A673 (cell line): ENCODE results near the gene ZNF385B. TPM values are rescaled to one million over a fixed set of nuclear protein-coding genes. Genes with fewer than 3 reads are reported as not detected.

ENCODE experiments used
- BruUV-seq: library from RNA; stranded (reverse); fragments of 400-500 nt; replicated peaks from 2 replicates; lab custom pipeline; 2021; lab: Mats Ljungman, UMichigan
- CTCF ChIA-PET: fragments of 300-600 bp; sonication (Branson Sonifier 250); formaldehyde crosslinking; loops from one replicate; lab custom pipeline; 2022; ENCODE audit warnings: antibody characterized with exemption; lab: Charles Lee
- POLR2A ChIA-PET: fragments of 300-600 bp; sonication (Branson Sonifier 250); formaldehyde crosslinking; loops from one replicate; lab custom pipeline; 2022; ENCODE audit warnings: antibody characterized with exemption; ENCODE audit not compliant: low non-redundant PET; lab: Charles Lee
- DNase-seq: peaks from one replicate; pipeline ENCODE4 v3.0.0-alpha.2; 2015; ENCODE audit warnings: low spot score
- H3K27ac ChIP-seq: fragments of 200-600 bp; sonication (generic); 2 replicates; pipeline ENCODE4 v1.5.1; 2016; ENCODE audit warnings: mixed run types, low read depth, mild to moderate bottlenecking, mixed read lengths, antibody characterized with exemption, low read length; ENCODE audit not compliant: poor library complexity, severe bottlenecking
- H3K27me3 ChIP-seq: fragments of 200-600 bp; sonication (generic); replicated peaks from 2 replicates; pipeline ENCODE4 v1.6.1; 2017; ENCODE audit warnings: mixed run types, low read depth, mild to moderate bottlenecking, mixed read lengths, antibody characterized with exemption, low read length; ENCODE audit not compliant: insufficient read depth, poor library complexity
- H3K36me3 ChIP-seq: fragments of 200-600 bp; sonication (generic); 2 replicates; pipeline ENCODE4 v1.6.1; 2016; ENCODE audit warnings: mixed run types, mild to moderate bottlenecking, mixed read lengths, antibody characterized with exemption, low read length; ENCODE audit not compliant: insufficient read depth, poor library complexity, severe bottlenecking
- H3K4me1 ChIP-seq: fragments of 200-600 bp; sonication (generic); 2 replicates; pipeline ENCODE4 v1.6.1; 2017; ENCODE audit warnings: mixed run types, mild to moderate bottlenecking, mixed read lengths, antibody characterized with exemption, low read length; ENCODE audit not compliant: insufficient read depth, poor library complexity, severe bottlenecking
- H3K4me3 ChIP-seq: fragments of 200-600 bp; sonication (generic); 2 replicates; pipeline ENCODE4 v1.5.1; 2016; ENCODE audit warnings: low read depth, mixed run types, mild to moderate bottlenecking, mixed read lengths, low read length; ENCODE audit not compliant: poor library complexity, severe bottlenecking
- H3K9me3 ChIP-seq: fragments of 200-600 bp; sonication (generic); 2 replicates; pipeline ENCODE4 v1.6.1; 2016; ENCODE audit warnings: mixed run types, low read depth, mild to moderate bottlenecking, mixed read lengths, antibody characterized with exemption, low read length; ENCODE audit not compliant: poor library complexity, severe bottlenecking
- CTCF ChIP-seq: fragments of 300-800, 200-600 bp; sonication (generic); conservative IDR thresholded peaks from 2 replicates; pipeline ENCODE4 v1.5.1; 2017; ENCODE audit warnings: low read depth, mild to moderate bottlenecking, antibody characterized with exemption, low read length, moderate library complexity, mixed read lengths
- EZH2 ChIP-seq: fragments of 200-600 bp; sonication (generic); IDR thresholded peaks from 2 replicates; pipeline ENCODE4 v1.6.1; 2017; ENCODE audit warnings: borderline replicate concordance, low read depth, mild to moderate bottlenecking, mixed read lengths, antibody characterized with exemption, low read length; ENCODE audit not compliant: poor library complexity, severe bottlenecking
- intact Hi-C: fragments of 100-400 bp; cut with micrococcal nuclease; formaldehyde crosslinking; loops from one replicate; pipeline ENCODE4 v1.10.0; 2022; ENCODE audit not compliant: unreplicated experiment
- total RNA-seq: library from RNA; stranded (reverse); gene quantifications from 2 replicates; pipeline ENCODE4 v1.2.3, GENCODE V29; 2021

Gene ZNF385B
- total RNA-seq, 1 experiment from 2014 or later: not detected

- no peak overlapping the region for H3K27ac ChIP-seq
- H3K4me1 ChIP-seq: no peaks in the 10 kb centered on the region
- no peaks in the 10 kb centered on the region for H3K36me3 ChIP-seq
- ChIA-PET CTCF (no interaction called here), POLR2A (no interaction called here)
- intact Hi-C loops: no loop called here
- DNase-seq: no peak
- TF ChIP-seq CTCF (no peak), EZH2 (no peak)
- no TSS peak for BruUV-seq
- H3K27me3 ChIP-seq: no peaks in the 10 kb centered on the region
- no peaks in the 10 kb centered on the region for H3K9me3 ChIP-seq
- H3K4me3 ChIP-seq: no peak overlapping the region
Measured at GRCh38 chr2:179691235-179691634, 170.2 kb downstream of the ZNF385B start.

DNA sequence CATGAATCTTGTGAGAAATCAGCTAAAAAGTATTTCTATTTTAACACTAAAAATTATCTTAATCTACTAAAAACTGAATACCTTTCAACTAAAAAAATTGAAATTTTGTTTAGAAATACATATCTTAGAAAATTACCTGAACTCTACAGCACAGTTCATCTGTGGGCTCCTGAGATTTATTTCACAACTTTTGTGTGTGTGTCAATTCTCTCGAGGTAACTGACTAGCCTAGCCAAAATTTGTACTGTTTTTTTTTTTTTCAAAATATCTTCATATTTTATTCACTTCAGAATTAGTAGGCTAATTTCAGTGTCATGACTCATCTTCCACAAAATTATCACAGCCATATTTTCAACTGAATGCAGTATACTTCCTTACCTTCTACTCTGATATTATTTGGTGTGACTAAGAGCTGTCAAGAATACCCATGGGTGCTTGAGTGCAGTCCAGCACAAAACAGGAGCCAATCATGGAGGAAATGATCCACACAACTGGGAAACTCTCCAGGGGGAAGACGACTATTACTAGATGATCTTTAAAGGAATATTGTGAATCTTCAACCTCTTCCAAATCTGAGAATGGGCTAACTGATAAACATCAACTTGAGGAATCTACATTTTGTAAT lies 174.6 kb downstream of the ZNF385B start:
- H3K27me3 ChIP-seq: no peaks in the 10 kb centered on the region
- H3K9me3 ChIP-seq: no peaks in the 10 kb centered on the region
- ChIA-PET POLR2A (no interaction called here), CTCF (no interaction called here)
- H3K4me3 ChIP-seq: no peak overlapping the region
- TF ChIP-seq EZH2 (no peak), CTCF (no peak)
- no peak for DNase-seq
- no peak overlapping the region for H3K27ac ChIP-seq
- BruUV-seq: no TSS peak
- no peaks in the 10 kb centered on the region for H3K4me1 ChIP-seq
- intact Hi-C loops: no loop called here
- no peaks in the 10 kb centered on the region for H3K36me3 ChIP-seq

DNA sequence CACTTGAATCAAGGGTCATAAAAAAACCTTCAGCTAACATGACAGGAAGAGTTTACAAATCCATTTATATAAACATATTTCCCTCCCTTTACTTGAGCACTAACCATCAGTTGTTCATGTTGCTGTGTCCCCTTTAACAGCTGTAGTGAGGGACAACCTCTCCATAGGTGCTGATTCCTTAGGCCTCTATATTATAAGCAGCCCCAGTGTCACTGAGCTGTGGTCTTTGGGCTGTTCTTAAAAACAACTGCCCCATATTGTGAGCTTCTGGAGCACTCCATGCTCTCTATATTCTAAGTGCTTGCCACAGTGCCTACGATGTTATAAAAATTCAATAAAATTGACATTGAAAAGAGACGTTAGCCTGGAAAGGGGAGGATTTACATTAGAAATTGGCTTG lies 175.3 kb downstream of the ZNF385B start:
- BruUV-seq: no TSS peak
- H3K9me3 ChIP-seq: no peaks in the 10 kb centered on the region
- H3K27me3 ChIP-seq: no peaks in the 10 kb centered on the region
- ChIA-PET POLR2A (no interaction called here), CTCF (no interaction called here)
- H3K4me1 ChIP-seq: no peaks in the 10 kb centered on the region
- intact Hi-C loops: no loop called here
- no peak overlapping the region for H3K27ac ChIP-seq
- no peaks in the 10 kb centered on the region for H3K36me3 ChIP-seq
- no peak for DNase-seq
- no peak overlapping the region for H3K4me3 ChIP-seq
- TF ChIP-seq CTCF (no peak), EZH2 (no peak)
